Hematopoietic multipotent progenitor cell treated with erythropoietin and hydrocortisone succinate and interleukin-3 and kit ligand, for 8 days (in vitro differentiated cells): ENCODE data around the gene GAPVD1.
A peak's percentile ranks its signal among the peaks of the same experiment; 100 is the strongest.

ENCODE experiments used
- DNase-seq: peaks from one replicate; pipeline ENCODE4 v3.0.0-alpha.2; 2015

GAPVD1 gene

DNA sequence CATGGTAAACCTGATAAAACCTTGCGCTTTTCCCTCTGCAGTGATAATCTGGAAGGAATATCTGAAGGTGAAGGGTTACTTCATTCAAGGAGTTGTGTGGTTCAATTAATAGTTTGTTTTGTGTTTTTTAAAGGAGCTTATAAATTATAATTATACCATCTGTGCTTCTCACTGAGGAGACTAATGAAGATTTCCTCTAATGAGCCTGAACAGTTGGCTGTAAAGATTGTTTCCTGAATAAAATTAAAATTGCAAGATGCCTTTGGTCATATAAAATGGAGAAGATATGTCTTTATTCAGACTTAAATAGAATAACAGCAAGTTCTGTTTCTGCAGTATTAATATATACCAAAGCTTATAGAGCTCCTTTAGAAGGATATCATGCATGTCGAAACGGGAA is 59.9 kb downstream of the GAPVD1 start:
- DNase-seq, result no peak

DNA sequence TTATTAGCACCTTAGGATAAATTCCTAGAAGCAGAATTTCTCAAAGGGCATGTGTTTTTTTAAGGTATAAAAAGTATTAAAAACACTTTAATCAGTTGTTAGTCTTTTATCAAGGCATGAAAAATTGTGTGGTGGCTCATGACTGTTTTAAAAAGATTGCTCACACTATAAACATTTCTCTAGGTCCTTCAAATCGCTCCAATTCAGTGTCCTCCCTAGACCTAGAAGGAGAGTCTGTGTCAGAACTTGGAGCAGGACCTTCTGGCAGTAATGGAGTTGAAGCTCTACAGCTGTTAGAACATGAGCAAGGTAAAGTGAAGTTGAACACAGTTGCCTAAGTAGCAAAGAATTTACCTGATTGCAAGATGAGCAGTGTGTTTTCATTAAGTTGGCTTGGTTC is 62.0 kb downstream of the GAPVD1 start:
- no peak for DNase-seq

DNA sequence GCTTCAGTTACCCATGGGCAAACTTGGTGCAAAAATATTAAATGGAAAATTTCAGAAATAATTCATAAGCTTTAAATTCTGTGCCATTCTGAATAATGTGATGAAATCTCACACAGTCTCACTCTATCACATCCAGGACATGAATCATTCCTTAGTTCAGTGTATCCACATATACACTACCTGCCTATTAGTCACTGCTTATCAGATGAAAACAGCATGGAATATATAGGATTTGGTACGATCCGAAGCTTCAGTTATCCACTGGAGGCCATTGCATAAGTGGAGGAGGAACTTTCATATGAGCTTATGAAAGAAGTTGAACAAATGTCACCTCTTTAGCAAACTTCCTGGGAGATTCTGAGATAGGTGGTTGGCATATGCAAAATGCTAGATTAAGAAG is 64.2 kb downstream of the GAPVD1 start:
- DNase-seq, result no peak

DNA sequence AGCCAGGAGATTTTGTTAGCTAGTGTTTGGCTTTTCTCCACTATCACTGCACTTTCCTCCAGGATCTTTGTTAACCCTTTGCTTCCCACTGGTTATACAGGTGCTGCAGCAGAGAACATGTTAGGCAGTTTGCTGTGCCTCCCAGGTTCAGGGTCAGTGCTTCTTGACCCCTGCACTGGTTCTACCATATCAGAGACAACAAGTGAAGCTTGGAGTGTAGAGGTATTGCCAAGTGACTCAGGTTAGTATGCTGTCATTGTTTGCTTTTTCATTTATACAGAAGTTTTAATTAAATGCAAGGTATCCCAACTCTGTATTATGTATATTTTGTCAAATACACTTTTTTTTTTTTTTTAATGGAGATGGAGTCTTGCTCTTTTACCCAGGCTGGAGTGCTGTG is 68.4 kb downstream of the GAPVD1 start:
- DNase-seq, result no peak

DNA sequence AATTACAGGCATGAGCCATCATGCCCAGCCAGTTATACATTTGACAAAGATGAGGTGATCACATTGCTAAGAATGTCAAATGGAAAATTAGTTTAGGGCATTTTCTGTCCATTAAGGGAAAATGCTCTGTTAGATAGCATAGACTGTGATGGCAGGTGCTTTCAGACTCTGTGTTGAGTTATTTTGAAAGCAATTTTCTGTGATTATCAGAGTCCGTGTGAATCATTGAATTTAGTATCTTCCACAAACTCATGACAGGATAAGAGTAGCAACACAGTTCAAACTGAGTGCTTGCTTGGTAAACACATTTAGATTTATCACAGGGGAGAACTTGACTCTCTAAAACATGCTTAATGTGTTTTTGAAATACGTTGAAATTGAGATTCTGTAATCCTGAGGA is 69.0 kb downstream of the GAPVD1 start:
- DNase-seq, result no peak

DNA sequence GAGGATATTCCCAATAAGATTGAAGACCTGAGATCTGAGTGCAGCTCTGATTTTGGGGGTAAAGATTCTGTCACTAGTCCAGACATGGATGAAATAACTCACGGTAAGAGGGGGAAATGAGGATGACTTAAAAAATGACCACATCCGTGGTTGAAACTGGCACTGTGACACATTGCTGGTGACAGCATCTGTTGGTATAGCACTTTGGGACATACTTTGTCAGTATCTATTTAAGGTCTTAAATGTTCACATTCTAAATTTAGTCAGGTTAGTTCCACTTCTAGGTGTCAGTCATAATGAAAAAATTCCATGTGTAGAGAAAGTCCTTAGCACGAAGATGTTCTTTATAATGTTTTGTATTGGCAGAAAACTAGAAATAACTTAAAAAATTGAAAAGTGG is 70.9 kb downstream of the GAPVD1 start:
- no peak for DNase-seq

GRCh38 chr9:125337236-125337635 is 75.6 kb downstream of the GAPVD1 start:
- DNase-seq, result no peak

GRCh38 chr9:125338929-125339328 is 77.3 kb downstream of the GAPVD1 start:
- DNase-seq, result no peak

DNA sequence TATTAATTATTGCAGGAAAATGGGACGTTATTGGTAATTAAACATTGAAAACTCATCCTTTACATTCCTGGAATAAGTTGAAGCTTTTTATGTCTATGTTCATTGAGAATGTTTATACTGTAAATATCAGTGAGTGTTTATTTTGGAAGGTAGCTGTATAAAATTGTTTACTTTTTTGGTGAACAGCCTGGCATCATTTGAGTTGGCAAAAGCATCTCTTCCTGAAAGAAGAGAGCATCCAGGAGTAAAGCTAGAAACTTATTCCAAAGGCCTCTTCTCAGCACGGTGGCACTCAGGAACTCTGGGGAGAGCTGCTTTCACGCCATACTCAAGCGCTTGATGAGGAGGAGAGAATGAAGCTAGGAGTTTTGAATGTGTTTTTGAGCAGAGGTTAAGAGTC is 79.9 kb downstream of the GAPVD1 start:
- no peak for DNase-seq

GRCh38 chr9:125343518-125344275 is 82.1 kb downstream of the GAPVD1 start:
- no peak for DNase-seq

DNA sequence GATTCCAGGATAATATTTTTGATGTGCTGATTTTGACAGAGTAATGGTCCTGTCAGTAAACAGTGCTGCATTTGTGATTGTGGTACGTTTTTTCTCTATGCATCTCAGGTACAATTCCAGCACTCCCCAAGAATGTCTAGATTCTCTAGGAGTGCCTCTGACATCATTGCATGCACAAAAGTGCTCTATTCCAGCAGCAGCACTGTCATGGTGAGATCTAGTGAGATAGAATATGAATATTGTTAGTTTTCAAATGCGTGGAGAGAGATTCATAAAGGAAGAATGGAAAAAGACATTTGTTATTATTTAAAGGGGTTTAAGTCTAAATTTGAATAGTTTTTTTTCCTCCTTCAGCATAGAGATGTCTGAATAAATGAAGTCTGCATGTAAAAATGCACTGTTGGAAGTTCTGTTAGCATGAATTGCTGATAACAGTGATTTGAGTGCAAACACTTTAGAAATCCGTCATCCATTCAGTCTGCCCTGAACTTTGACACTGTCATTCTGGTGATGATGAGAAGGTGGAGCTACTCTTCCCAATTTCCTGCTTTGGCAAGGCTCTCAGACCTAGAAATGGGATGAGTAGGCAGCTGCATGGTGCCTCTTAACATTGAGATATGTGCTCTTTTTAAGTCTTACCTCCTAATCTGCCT is 84.6 kb downstream of the GAPVD1 start:
- no peak for DNase-seq

DNA sequence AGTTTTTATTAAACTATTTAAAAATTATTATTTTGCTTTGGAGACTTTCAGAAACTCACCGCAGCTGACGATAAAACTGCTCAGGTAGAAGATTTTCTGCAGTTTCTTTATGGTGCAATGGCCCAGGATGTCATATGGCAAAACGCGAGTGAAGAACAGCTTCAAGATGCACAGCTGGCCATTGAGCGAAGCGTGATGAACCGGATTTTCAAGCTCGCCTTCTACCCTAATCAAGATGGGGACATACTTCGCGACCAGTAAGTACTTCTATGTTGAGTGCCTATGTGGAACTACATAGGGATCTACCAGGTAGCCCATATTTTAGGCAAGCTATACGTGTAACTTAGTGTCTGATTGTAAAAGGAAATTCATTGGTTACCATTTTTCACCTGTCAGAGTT is 94.0 kb downstream of the GAPVD1 start:
- no peak for DNase-seq

- DNase-seq, result no peak
These were observed 94.4 kb downstream of the GAPVD1 start for GRCh38 chr9:125356032-125356431.

DNA sequence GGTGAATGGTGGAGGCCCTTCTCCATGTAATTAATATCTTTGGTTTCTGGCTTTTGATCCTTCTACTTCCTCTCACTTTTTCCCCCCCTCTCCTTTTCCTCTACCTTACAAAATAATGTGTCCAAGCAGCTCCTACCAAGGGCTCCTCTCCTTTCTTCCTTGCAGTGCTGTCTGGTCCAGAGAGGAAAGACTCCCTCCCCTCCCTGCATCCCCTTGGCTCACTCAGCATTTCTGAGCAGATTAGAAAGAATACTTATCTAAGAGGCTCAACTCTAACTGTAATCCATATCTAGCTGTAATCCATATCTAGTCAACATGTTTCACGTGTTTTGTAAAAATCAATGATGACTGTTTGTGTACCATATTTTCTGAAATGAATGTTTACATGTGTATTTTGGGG is 97.4 kb downstream of the GAPVD1 start:
- DNase-seq, result no peak

DNA sequence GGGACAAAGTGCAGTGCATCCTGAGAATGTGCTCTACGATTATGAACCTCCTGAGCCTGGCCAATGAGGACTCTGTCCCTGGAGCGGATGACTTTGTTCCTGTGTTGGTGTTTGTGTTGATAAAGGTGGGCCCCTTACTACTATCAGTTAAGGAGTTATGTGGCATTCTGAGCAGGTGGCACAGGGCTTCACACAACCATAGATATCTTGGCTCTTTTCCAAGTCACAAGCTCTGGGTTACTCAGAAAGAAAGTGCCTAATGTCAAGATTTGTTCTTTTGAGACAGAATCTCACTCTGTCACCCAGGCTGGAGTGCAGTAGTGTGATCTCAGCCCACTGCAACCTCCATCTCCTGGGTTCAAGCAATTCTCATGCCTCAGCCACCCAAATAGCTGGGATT is 99.0 kb downstream of the GAPVD1 start:
- peak; percentile 59 for DNase-seq

DNA sequence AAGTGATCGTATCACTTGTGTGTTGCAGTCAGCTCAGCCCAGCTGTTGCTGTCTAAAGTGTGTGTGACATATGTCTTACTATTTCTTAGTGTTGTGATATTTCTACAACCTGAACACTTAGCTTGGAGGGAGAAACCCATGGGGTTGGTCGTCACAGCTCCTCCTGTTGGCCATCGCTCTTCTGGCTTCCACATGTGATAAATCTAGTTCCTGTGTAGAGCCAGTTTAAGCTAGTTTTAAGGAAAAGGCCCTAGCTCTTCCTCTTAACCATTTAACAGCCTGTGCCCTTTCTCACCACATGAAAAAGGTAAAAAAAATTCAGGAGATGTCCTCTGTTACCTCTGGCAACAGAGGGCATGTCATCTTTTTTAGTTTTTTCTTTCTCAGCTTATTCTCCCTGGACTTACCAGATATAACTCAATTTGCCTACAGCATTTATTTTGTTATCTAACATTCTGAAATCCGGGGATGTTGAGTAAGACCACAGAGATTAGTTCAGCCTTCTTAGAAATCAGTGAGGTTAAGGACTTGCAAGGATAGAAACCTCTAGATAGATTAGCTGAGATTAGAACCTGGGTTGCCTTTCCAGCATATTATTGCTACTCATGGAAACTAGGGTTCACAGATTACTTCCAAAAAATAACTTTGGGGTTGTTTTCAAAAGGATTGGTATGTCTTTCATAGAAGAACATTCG is 100.4 kb downstream of the GAPVD1 start:
- DNase-seq, result peak; percentile 46

GRCh38 chr9:125366676-125367075 is 105.0 kb downstream of the GAPVD1 start:
- no peak for DNase-seq

DNA sequence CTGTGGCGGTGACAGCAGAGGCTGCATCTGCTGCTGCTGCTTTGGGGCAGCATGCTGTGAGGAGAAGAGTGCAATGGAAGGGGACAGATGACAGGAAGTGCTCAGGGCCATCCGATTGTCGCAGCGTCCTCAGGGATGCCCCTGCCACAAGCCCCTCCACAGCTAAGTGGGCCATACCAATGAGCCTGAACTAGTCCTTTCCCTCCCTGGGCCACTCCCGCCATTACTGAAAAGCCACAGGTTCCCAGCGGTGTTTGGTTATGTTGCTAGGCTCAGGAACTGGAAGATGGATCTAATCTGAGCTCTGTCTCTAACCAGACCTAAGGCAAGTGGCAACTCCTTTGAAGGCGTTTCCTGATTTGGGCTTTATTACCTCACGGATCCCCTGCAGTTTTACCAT is 109.2 kb downstream of the GAPVD1 start:
- no peak for DNase-seq

DNA sequence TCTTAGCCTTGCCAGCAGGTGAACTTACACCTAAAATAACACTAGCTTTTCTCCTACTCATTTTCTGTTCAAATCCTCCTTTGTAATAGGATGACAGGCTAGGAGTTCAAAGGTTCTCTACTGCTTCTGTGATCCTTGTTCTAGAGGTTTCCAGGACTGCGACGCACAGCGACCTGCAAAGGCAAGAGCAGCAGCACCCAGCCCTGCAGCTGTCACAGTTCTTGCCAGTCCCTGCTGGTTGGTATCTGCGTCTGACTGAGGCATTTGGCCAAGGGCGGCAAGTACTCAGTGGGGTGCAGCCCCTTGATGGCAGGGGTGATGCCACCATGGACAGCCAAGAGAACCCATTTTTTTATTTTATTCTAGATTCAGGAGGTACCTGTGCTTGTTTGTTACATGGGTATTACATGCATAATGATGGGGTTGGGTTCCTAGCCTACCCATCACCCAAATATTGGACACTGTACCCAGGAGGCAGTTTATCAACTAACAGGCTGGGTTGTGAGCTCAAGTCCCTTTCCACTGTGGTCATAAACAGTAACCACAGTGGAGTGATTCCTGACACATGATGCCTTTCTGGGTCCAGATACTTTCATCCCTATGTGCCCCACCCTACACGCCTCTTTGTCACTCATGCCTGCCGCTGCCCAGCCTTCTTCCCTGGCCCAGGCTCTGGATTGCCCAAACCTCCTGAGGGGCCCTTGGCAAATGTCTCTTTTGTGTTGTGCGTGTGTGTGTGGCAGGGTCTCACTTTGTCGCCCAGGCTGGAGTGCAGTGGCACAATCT is 111.0 kb downstream of the GAPVD1 start:
- DNase-seq, result no peak

- DNase-seq, result peak; percentile 78
These were observed 113.0 kb downstream of the GAPVD1 start for GRCh38 chr9:125374443-125375309.

GRCh38 chr9:125375820-125376219 is 114.2 kb downstream of the GAPVD1 start:
- DNase-seq, result no peak
